H9 (cell line): ENCODE results near the gene FBXO39. TPM values are rescaled to one million over a fixed set of nuclear protein-coding genes. Genes with fewer than 3 reads are reported as not detected.

Source experiments
- DNase-seq: peaks from one replicate; pipeline ENCODE4 v3.0.0-alpha.2; 2017
- H2AFZ ChIP-seq: one replicate; pipeline ENCODE4 v1.6.1; 2013; ENCODE audit warnings: mild to moderate bottlenecking, low read length, control low read depth, moderate library complexity
- H2AK5ac ChIP-seq: 2 replicates; pipeline ENCODE4 v1.6.1; 2013; ENCODE audit warnings: low read length, control low read depth, mixed read lengths; ENCODE audit not compliant: insufficient read length
- H2BK120ac ChIP-seq: one replicate; pipeline ENCODE4 v1.6.1; 2013; ENCODE audit warnings: low read depth, mild to moderate bottlenecking, low read length, control low read depth, inconsistent platforms; ENCODE audit not compliant: poor library complexity, severe bottlenecking
- H2BK12ac ChIP-seq: 2 replicates; pipeline ENCODE4 v1.6.1; 2013; ENCODE audit warnings: low read length, control low read depth, mixed read lengths, low read depth; ENCODE audit not compliant: insufficient read length
- H2BK15ac ChIP-seq: 2 replicates; pipeline ENCODE4 v1.6.1; 2013; ENCODE audit warnings: low read depth, low read length, control low read depth
- H2BK20ac ChIP-seq: one replicate; pipeline ENCODE4 v1.6.1; 2013; ENCODE audit warnings: low read depth, mild to moderate bottlenecking, low read length, control low read depth, inconsistent platforms; ENCODE audit not compliant: poor library complexity, severe bottlenecking
- H2BK5ac ChIP-seq: 2 replicates; pipeline ENCODE4 v1.6.1; 2013; ENCODE audit warnings: low read length, control low read depth, mixed read lengths; ENCODE audit not compliant: insufficient read length
- H3K14ac ChIP-seq: 2 replicates; pipeline ENCODE4 v1.6.1; 2013; ENCODE audit warnings: low read length, control low read depth; ENCODE audit not compliant: insufficient read depth
- H3K18ac ChIP-seq: 2 replicates; pipeline ENCODE4 v1.6.1; 2013; ENCODE audit warnings: low read depth, mild to moderate bottlenecking, mixed read lengths, low read length, control low read depth; ENCODE audit not compliant: insufficient read length
- H3K23ac ChIP-seq: 2 replicates; pipeline ENCODE4 v1.6.1; 2013; ENCODE audit warnings: low read length, control low read depth, mixed read lengths, low read depth; ENCODE audit not compliant: insufficient read length
- H3K23me2 ChIP-seq: 2 replicates; pipeline ENCODE4 v1.6.1; 2013; ENCODE audit warnings: low read depth, mild to moderate bottlenecking, mixed read lengths, low read length, control low read depth; ENCODE audit not compliant: insufficient read length, poor library complexity, severe bottlenecking
- H3K27ac ChIP-seq: 2 replicates; pipeline ENCODE4 v1.5.1; 2013; ENCODE audit warnings: low read length, control low read depth, mixed read lengths, low read depth; ENCODE audit not compliant: insufficient read length
- H3K27me3 ChIP-seq: 2 replicates; pipeline ENCODE4 v1.6.1; 2013; ENCODE audit warnings: low read length, control low read depth, inconsistent platforms; ENCODE audit not compliant: insufficient read depth
- H3K4ac ChIP-seq: 2 replicates; pipeline ENCODE4 v1.6.1; 2013; ENCODE audit warnings: low read depth, mild to moderate bottlenecking, control low read depth, inconsistent platforms, low read length, moderate library complexity
- H3K4me1 ChIP-seq: 2 replicates; pipeline ENCODE4 v1.6.1; 2013; ENCODE audit warnings: low read length, control low read depth, inconsistent platforms; ENCODE audit not compliant: insufficient read depth
- H3K4me2 ChIP-seq: 2 replicates; pipeline ENCODE4 v1.6.1; 2013; ENCODE audit warnings: low read length, control low read depth, mixed read lengths; ENCODE audit not compliant: insufficient read length, insufficient read depth
- H3K56ac ChIP-seq: 2 replicates; pipeline ENCODE4 v1.6.1; 2013; ENCODE audit warnings: low read depth, mild to moderate bottlenecking, mixed read lengths, low read length, control low read depth; ENCODE audit not compliant: insufficient read length
- H3K79me1 ChIP-seq: 2 replicates; pipeline ENCODE4 v1.6.1; 2013; ENCODE audit warnings: low read depth, mild to moderate bottlenecking, moderate library complexity, low read length, control low read depth, inconsistent platforms; ENCODE audit not compliant: insufficient read depth, poor library complexity, severe bottlenecking
- H3K79me2 ChIP-seq: 2 replicates; pipeline ENCODE4 v1.6.1; 2013; ENCODE audit warnings: low read length, control low read depth, inconsistent platforms; ENCODE audit not compliant: insufficient read depth
- H3K9ac ChIP-seq: 2 replicates; pipeline ENCODE4 v1.6.1; 2013; ENCODE audit warnings: low read length, control low read depth, mixed read lengths; ENCODE audit not compliant: insufficient read length; ENCODE audit errors: extremely low read depth
- H3K9me3 ChIP-seq: one replicate; pipeline ENCODE4 v1.6.1; 2013; ENCODE audit warnings: low read depth, low read length, inconsistent platforms; ENCODE audit not compliant: control insufficient read depth
- H3T11ph ChIP-seq: one replicate; pipeline ENCODE4 v1.6.1; 2013; ENCODE audit warnings: mild to moderate bottlenecking, low read length, control low read depth, inconsistent platforms
- H4K20me1 ChIP-seq: one replicate; pipeline ENCODE4 v1.6.1; 2013; ENCODE audit not compliant: control insufficient read depth, insufficient read length, insufficient read depth
- H4K5ac ChIP-seq: 2 replicates; pipeline ENCODE4 v1.6.1; 2013; ENCODE audit warnings: low read depth, mild to moderate bottlenecking, mixed read lengths, low read length, control low read depth; ENCODE audit not compliant: insufficient read length
- H4K8ac ChIP-seq: replicated peaks from 2 replicates; pipeline ENCODE4 v1.6.1; 2013; ENCODE audit warnings: low read length, control low read depth, mixed read lengths, low read depth; ENCODE audit not compliant: insufficient read length
- H4K91ac ChIP-seq: 2 replicates; pipeline ENCODE4 v1.6.1; 2013; ENCODE audit warnings: low read depth, mild to moderate bottlenecking, moderate library complexity, mixed read lengths, low read length, control low read depth; ENCODE audit not compliant: insufficient read length
- H3K27ac Mint-ChIP-seq, 3 experiments: 2 replicates in 2 of 3; 3 replicates in 1 of 3; pipeline ENCODE4 v1.8.0; 2020 to 2021; ENCODE audit warnings: mixed read lengths in 3 of 3, mild to moderate bottlenecking in 1 of 3, moderate library complexity in 1 of 3
- H3K27me3 Mint-ChIP-seq: 2 replicates; pipeline ENCODE4 v1.8.0; 2021; ENCODE audit warnings: low read depth, mild to moderate bottlenecking, moderate library complexity, mixed read lengths
- H3K36me3 Mint-ChIP-seq, 3 experiments: 2 replicates in 2 of 3; 3 replicates in 1 of 3; pipeline ENCODE4 v1.8.0; 2020 to 2021; ENCODE audit warnings: low read depth in 3 of 3, mixed read lengths in 3 of 3; ENCODE audit not compliant: insufficient read depth in 1 of 3
- H3K4me1 Mint-ChIP-seq, 2 experiments: 2 replicates each; pipeline ENCODE4 v1.8.0; 2020; ENCODE audit warnings: mixed read lengths in 2 of 2
- H3K4me3 Mint-ChIP-seq, 2 experiments: 2 replicates in 1 of 2; 3 replicates in 1 of 2; pipeline ENCODE4 v1.8.0; 2020 to 2021; ENCODE audit warnings: mild to moderate bottlenecking in 2 of 2, mixed read lengths in 2 of 2, moderate library complexity in 1 of 2
- H3K9me3 Mint-ChIP-seq, 2 experiments: 2 replicates in 1 of 2; 3 replicates in 1 of 2; pipeline ENCODE4 v1.8.0; 2020; ENCODE audit warnings: mild to moderate bottlenecking in 2 of 2, mixed read lengths in 2 of 2, moderate library complexity in 1 of 2
- WGBS: extraction: QIAGEN DNeasy Blood & Tissue Kit; methylation state at CpG from one replicate; pipeline ENCODE4 v1.1.7; 2013; ENCODE audit warnings: missing lambda C conversion rate, low lambda C conversion rate, mixed read lengths; ENCODE audit not compliant: insufficient read length; ENCODE audit errors: extremely low coverage; 5-methylcytosine and 5-hydroxymethylcytosine counted together
- total RNA-seq: library from RNA; stranded (reverse); gene quantifications from 2 replicates; pipeline ENCODE4 v1.2.1, GENCODE V29; 2021
- TF ChIP-seq, protein P1 (sequence below): fragments of 200-600 bp; sonication (generic); conservative IDR thresholded peaks from 3 replicates; pipeline ENCODE4 v1.8.0; 2021; ENCODE audit warnings: antibody characterized with exemption, mild to moderate bottlenecking

The FBXO39 gene
- total RNA-seq, 1 experiment from 2014 or later = not detected

- Histone ChIP-seq H3K27ac (no peak overlapping the region), H3K4ac (no peak overlapping the region), H2BK20ac (no peak overlapping the region), H3K23ac (no peak overlapping the region), H3K79me1 (no peaks in the 10 kb centered on the region), H2AK5ac (no peak overlapping the region), H3K56ac (no peak overlapping the region), H2BK5ac (no peak overlapping the region), H2BK15ac (no peak overlapping the region), H2BK120ac (no peak overlapping the region), H3K14ac (no peak overlapping the region), H3K27me3 (no peaks in the 10 kb centered on the region), H3K9ac (no peak overlapping the region), H4K20me1 (no peaks in the 10 kb centered on the region), H2BK12ac (no peak overlapping the region), H3T11ph (no peak overlapping the region), H2AFZ (no peak overlapping the region), H3K79me2 (no peaks in the 10 kb centered on the region), H3K4me1 (peaks cover 9% of the 10 kb centered on the region; the same call in 1 of the 2 replicates), H3K23me2 (no peaks in the 10 kb centered on the region), H3K18ac (peak overlapping the region; percentile 27), H3K9me3 (no peaks in the 10 kb centered on the region), H4K91ac (no peak overlapping the region), H4K8ac (no peak overlapping the region), H3K4me2 (no peak overlapping the region), H4K5ac (no peak overlapping the region)
- Mint-ChIP-seq H3K4me1 (peaks cover 25 to 27% of the 10 kb centered on the region in 2 experiments), H3K9me3 (peaks cover 4 to 6% of the 10 kb centered on the region in 2 experiments; a peak in 3 of 5 replicates), H3K36me3 (peaks cover 0 to under 1% (median 0%) of the 10 kb centered on the region in 3 experiments; a peak in 1 of 7 replicates), H3K27me3 (peaks cover 1% of the 10 kb centered on the region), H3K27ac (peak overlapping the region; percentile 52 to 92 (median 72); a peak in 5 of 7 replicates), H3K4me3 (no peak overlapping the region)
- peak; percentile 63 for DNase-seq
- TF ChIP-seq, protein P1, sequence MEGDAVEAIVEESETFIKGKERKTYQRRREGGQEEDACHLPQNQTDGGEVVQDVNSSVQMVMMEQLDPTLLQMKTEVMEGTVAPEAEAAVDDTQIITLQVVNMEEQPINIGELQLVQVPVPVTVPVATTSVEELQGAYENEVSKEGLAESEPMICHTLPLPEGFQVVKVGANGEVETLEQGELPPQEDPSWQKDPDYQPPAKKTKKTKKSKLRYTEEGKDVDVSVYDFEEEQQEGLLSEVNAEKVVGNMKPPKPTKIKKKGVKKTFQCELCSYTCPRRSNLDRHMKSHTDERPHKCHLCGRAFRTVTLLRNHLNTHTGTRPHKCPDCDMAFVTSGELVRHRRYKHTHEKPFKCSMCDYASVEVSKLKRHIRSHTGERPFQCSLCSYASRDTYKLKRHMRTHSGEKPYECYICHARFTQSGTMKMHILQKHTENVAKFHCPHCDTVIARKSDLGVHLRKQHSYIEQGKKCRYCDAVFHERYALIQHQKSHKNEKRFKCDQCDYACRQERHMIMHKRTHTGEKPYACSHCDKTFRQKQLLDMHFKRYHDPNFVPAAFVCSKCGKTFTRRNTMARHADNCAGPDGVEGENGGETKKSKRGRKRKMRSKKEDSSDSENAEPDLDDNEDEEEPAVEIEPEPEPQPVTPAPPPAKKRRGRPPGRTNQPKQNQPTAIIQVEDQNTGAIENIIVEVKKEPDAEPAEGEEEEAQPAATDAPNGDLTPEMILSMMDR = no peak
- WGBS = no CpG with 5 or more reads among the region's 9 CpGs
Observed at GRCh38 chr17:6753006-6753445, 23.0 kb upstream of the FBXO39 start.
